GM21360 (cell line): ENCODE data around the gene HPSE2.
"Not testable (repeated sequence)": the region's sequence is repeated elsewhere in the genome, so short reads cannot be mapped to it uniquely, and the experiment has no call there.

ENCODE experiments used
- ATAC-seq: cut with Tn5 transposase; IDR thresholded peaks from one replicate; pipeline ENCODE4 v1.9.1; 2021; ENCODE audit warnings: mild to moderate bottlenecking, moderate library complexity; ENCODE audit not compliant: unreplicated experiment

The HPSE2 gene

GRCh38 chr10:99170116-99170675 is 65.5 kb downstream of the HPSE2 start:
- no peak for ATAC-seq

GRCh38 chr10:99161165-99161564 is 74.5 kb downstream of the HPSE2 start:
- no peak for ATAC-seq

GRCh38 chr10:99143651-99144050 is 92.0 kb downstream of the HPSE2 start:
- no peak for ATAC-seq

GRCh38 chr10:99143011-99143410 is 92.6 kb downstream of the HPSE2 start:
- no peak for ATAC-seq

- not testable (repeated sequence) for ATAC-seq
Measured at GRCh38 chr10:99132897-99133296, 102.8 kb downstream of the HPSE2 start.

- ATAC-seq = no peak
Measured at GRCh38 chr10:99125879-99126278, 109.8 kb downstream of the HPSE2 start.

GRCh38 chr10:99124376-99124775 is 111.3 kb downstream of the HPSE2 start:
- no peak for ATAC-seq

- no peak for ATAC-seq
Measured at GRCh38 chr10:99123851-99124250, 111.8 kb downstream of the HPSE2 start.

- ATAC-seq = no peak
Measured at GRCh38 chr10:99123336-99123735, 112.3 kb downstream of the HPSE2 start.

- ATAC-seq = no peak
Measured at GRCh38 chr10:99119258-99119748, 116.3 kb downstream of the HPSE2 start.

GRCh38 chr10:99115703-99116102 is 119.9 kb downstream of the HPSE2 start:
- no peak for ATAC-seq

GRCh38 chr10:99085358-99085757 is 150.3 kb downstream of the HPSE2 start:
- ATAC-seq = no peak

- ATAC-seq = no peak
Measured at GRCh38 chr10:99084161-99084560, 151.5 kb downstream of the HPSE2 start.

GRCh38 chr10:99080275-99080945 is 155.2 kb downstream of the HPSE2 start:
- ATAC-seq = no peak

- no peak for ATAC-seq
Measured at GRCh38 chr10:99062591-99062990, 173.1 kb downstream of the HPSE2 start.

- ATAC-seq = no peak
Measured at GRCh38 chr10:99058762-99059161, 176.9 kb downstream of the HPSE2 start.

- ATAC-seq = no peak
Measured at GRCh38 chr10:99057936-99058690, 177.5 kb downstream of the HPSE2 start.

GRCh38 chr10:99045671-99046070 is 190.0 kb downstream of the HPSE2 start:
- ATAC-seq = no peak

GRCh38 chr10:99042051-99042771 is 193.4 kb downstream of the HPSE2 start:
- no peak for ATAC-seq

GRCh38 chr10:99041468-99041867 is 194.2 kb downstream of the HPSE2 start:
- ATAC-seq = no peak

- no peak for ATAC-seq
Measured at GRCh38 chr10:99013885-99014284, 221.8 kb downstream of the HPSE2 start.
